GM19240 (cell line): Measurements from ENCODE around the gene SHROOM3.

ENCODE experiments used
- DNase-seq: peaks from one replicate; pipeline ENCODE4 v3.0.0; 2011; ENCODE audit warnings: low spot score; ENCODE audit not compliant: insufficient read length

SHROOM3 gene

DNA sequence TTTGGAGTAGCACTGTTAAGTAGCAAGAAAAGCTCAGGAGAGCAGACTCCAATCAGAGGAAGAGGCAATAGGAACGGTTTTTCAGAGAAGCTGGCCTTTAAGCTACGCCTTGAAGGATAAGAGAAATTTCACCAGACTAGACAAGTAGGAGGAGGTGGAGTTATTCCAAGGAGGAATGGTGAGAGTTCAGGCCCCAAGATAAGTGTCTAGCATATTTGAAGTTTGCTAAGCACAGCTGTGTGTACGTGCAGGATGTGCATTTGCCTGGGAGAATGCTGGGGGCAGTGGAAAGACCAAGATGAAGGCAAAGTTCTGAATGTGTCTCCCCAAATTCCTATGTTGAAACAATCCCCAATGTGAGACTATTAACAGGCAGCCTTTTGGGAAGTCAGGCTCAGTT lies 371.3 kb downstream of the SHROOM3 start:
- no peak for DNase-seq

DNA sequence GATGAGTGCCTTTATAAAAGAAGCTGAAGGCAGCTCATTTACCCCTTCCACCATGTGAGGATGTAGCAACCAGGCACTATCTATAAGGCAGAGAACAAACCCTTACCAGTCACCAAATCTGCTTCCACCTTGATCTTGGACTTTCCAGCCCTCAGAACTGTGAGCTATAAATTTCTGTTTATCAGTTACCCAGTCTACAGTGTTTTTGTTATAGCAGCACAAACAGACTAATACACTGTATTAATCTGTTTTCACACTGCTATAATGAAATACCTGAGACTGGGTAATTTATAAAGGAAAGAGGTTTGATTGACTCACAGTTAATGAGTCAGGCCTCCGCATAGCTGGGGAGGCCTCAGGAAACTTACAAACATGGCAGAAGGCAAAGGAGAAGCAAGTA lies 371.7 kb downstream of the SHROOM3 start:
- no peak for DNase-seq

- no peak for DNase-seq
These were observed 374.7 kb downstream of the SHROOM3 start for GRCh38 chr4:76809594-76810305.

GRCh38 chr4:76811604-76812412 lies 376.8 kb downstream of the SHROOM3 start:
- DNase-seq, result no peak

- DNase-seq, result no peak
These were observed 378.0 kb downstream of the SHROOM3 start for GRCh38 chr4:76813070-76813469.

GRCh38 chr4:76821641-76822040 lies 386.6 kb downstream of the SHROOM3 start:
- no peak for DNase-seq

- no peak for DNase-seq
These were observed 387.3 kb downstream of the SHROOM3 start for GRCh38 chr4:76822303-76822702.

DNA sequence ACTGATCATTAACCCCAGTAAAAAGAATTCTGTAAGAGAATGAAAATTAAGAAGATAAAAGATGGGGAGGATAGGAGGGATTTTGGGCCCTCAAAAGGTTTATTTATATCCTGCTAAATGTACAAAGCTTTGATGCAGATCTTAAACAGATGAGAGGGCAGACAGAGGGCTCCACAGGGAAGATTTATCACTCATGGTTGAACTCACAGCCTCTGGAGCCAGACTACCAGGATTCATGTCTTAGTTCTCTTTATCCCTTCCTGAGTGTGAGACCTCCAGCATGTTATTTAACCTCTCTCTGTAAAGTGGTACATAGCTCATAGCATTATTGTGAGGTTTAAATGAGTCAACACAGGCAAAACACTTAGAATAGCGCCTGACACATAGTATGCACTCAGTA lies 388.5 kb downstream of the SHROOM3 start:
- no peak for DNase-seq

DNA sequence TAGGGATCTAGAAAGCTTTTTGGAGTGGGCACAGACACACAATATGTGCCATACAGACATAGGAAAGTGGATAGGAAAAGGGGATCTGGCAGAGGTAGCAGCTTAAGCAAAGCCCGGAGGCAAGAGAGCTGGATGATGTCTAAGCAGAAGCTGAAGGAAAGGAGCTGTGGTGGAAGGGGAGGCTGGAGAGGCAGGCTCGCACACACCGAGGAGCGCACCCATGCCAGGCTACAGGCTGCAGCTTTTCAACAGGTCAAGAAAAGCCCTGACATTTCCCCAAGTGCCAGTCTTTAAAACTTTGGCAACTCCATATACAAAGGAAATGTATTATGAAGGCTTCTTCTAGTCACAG lies 395.6 kb downstream of the SHROOM3 start:
- no peak for DNase-seq

DNA sequence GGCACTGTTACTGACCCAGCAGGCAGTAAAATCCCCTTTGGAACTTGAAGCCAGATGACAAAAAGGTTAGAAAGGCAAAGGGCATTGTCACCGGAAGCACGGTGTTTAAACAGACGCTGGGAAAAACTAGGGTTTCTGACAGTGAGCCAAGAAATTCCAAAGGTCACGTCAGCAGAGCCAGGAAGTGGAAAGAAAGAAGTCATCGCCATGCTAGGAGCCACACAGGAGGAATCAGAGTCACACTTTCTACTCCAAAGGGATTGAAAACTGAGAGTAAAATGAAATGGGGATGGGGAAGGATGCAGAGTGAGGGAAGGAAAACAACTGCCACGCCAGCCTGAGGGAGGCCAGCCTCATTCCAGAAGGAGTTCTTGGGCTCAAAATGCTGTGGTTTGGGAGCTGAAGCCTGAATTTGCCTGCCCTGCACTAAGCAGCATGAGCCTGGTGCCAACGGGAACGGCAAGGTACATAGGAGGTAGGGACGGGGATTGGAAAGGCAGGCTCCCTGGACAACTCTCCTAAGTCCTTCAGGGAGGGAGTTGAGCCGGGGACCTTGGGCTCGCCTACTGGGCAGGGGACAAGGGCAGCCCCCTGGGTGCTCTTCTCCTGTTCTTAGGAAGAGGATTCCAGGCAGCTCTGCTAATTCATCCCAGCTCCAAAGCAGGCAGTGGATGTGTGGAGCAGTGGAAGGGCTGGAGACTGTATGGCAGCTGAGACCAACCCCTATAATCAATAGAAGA lies 396.1 kb downstream of the SHROOM3 start:
- no peak for DNase-seq

GRCh38 chr4:76831711-76832373 lies 396.8 kb downstream of the SHROOM3 start:
- no peak for DNase-seq
